ENCODE results near the gene GPR108. TPM values are rescaled to one million over a fixed set of nuclear protein-coding genes. Genes with fewer than 3 reads are reported as not detected.

Gene GPR108
- polyA plus RNA-seq, 1 donor (not counting 4 experiments of a cell fraction or from before 2014, with no cell fraction given) = 57.7 TPM

DNA sequence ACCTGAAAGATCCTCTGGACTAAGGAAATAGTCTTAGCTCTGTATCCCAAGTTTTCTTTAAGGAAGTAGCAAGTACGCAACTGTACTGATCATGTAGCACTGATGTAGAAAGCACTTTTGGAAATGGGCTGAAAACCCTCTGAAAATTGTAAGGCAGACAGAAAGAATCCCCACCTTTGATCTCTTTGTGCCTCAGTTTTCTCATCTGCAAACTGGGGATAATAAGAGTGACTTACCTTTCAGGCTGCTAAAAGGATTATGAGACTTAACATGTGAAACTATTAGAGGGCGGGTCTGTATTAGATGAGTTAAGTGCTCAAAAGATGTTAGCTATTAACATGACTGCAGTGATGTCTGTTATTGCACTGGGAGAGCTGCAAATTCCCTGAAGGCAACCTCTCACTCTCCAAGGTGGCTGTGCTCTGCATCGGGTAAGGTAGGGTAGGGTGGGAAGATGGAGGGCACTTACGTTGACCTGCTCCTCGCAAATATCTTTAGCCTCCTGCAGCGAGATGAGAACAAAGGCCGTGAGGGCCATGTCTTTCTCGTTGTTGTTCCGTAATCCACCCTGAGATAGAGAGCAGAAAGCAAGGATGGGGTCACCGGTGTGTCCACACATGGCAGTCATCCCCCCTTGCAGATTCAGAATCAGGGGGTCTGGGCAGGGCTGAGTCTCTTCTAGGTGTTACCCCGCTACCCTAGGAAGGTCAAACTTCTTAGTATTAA is 47.1 kb downstream of the GPR108 start:
- no peak overlapping the region for H3K27ac ChIP-seq (ENCODE audit: control insufficient read depth, insufficient read depth, low read length)
- DNase-seq (ENCODE audit: low read depth, low spot score) (no peak), FAIRE-seq (no peak)
- dilution Hi-C loops (cut with MboI; ENCODE audit: extremely low pct_ligation_motif_present, low sequenced_read_pairs) = no loop called here
- no peak overlapping the region for H2AFZ ChIP-seq (ENCODE audit: control insufficient read depth, low read length)
- no peak overlapping the region for H3K9ac ChIP-seq (ENCODE audit: control insufficient read depth, extremely low read depth, insufficient read depth, low read length)
- H4K20me1 ChIP-seq (ENCODE audit: control insufficient read depth, extremely low read depth, insufficient read depth, low read length) = no peaks in the 10 kb centered on the region
- no peaks in the 10 kb centered on the region for H3K27me3 ChIP-seq (ENCODE audit: control insufficient read depth, extremely low read depth, insufficient read depth, low read length)
- H3K79me2 ChIP-seq (ENCODE audit: control insufficient read depth, insufficient read depth, low read length) = no peaks in the 10 kb centered on the region
- no peak overlapping the region for H3K4me2 ChIP-seq (ENCODE audit: control insufficient read depth, extremely low read depth, insufficient read depth, low read depth, low read length)
- no peak overlapping the region for H3K4me3 ChIP-seq (ENCODE audit: control insufficient read depth in 2 of 3, extremely low read depth in 1 of 3, insufficient read depth in 2 of 3, low read depth in 1 of 3, low read length in 3 of 3)
- H3K9me1 ChIP-seq (ENCODE audit: control insufficient read depth, extremely low read depth, insufficient read depth, low read length) = no peaks in the 10 kb centered on the region
- no peaks in the 10 kb centered on the region for H3K4me1 ChIP-seq (ENCODE audit: control insufficient read depth, extremely low read depth, insufficient read depth, low read length)
- TF ChIP-seq EZH2 (IDR thresholded peaks at IDR 0.05; ENCODE audit: low read length) = no peak
- TF ChIP-seq, protein P1, sequence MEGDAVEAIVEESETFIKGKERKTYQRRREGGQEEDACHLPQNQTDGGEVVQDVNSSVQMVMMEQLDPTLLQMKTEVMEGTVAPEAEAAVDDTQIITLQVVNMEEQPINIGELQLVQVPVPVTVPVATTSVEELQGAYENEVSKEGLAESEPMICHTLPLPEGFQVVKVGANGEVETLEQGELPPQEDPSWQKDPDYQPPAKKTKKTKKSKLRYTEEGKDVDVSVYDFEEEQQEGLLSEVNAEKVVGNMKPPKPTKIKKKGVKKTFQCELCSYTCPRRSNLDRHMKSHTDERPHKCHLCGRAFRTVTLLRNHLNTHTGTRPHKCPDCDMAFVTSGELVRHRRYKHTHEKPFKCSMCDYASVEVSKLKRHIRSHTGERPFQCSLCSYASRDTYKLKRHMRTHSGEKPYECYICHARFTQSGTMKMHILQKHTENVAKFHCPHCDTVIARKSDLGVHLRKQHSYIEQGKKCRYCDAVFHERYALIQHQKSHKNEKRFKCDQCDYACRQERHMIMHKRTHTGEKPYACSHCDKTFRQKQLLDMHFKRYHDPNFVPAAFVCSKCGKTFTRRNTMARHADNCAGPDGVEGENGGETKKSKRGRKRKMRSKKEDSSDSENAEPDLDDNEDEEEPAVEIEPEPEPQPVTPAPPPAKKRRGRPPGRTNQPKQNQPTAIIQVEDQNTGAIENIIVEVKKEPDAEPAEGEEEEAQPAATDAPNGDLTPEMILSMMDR (optimal IDR thresholded peaks at IDR 0.05 in 1 of 3, IDR thresholded peaks at IDR 0.05 in 1 of 3, conservative IDR thresholded peaks at IDR 0.05 in 1 of 3; ENCODE audit: extremely low read depth in 1 of 3, insufficient read depth in 2 of 3, low read length in 3 of 3) = no peak
- no peaks in the 10 kb centered on the region for H3K9me3 ChIP-seq (ENCODE audit: control insufficient read depth, low read depth, low read length)
- no peaks in the 10 kb centered on the region for H3K36me3 ChIP-seq (ENCODE audit: control insufficient read depth in 2 of 2, extremely low read depth in 1 of 2, insufficient read depth in 2 of 2, low read length in 2 of 2)

DNA sequence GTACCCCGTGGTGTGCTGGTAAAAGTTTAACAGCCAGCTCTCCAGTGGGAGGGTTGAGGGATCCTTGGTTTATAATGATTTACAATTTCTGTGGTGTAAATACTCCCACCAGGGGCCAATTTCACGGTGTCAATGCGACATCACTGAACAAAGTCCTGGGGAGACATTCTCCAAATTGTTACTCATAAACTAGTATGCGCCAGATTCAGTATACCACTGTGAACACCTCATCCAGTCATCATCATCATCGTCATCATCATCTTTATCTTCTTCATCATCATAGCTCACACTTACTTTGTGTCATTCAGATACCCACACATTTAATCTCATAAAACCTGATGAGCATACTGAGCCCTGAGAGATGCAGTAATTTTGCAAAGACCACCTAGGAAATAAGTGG is 50.3 kb downstream of the GPR108 start:
- no peak overlapping the region for H3K9ac ChIP-seq (ENCODE audit: control insufficient read depth, extremely low read depth, insufficient read depth, low read length)
- no peak overlapping the region for H3K27ac ChIP-seq (ENCODE audit: control insufficient read depth, insufficient read depth, low read length)
- FAIRE-seq (no peak), DNase-seq (ENCODE audit: low read depth, low spot score) (no peak)
- no peak overlapping the region for H3K4me2 ChIP-seq (ENCODE audit: control insufficient read depth, extremely low read depth, insufficient read depth, low read depth, low read length)
- H4K20me1 ChIP-seq (ENCODE audit: control insufficient read depth, extremely low read depth, insufficient read depth, low read length) = no peaks in the 10 kb centered on the region
- dilution Hi-C loops (cut with MboI; ENCODE audit: extremely low pct_ligation_motif_present, low sequenced_read_pairs) = no loop called here
- H3K9me3 ChIP-seq (ENCODE audit: control insufficient read depth, low read depth, low read length) = no peaks in the 10 kb centered on the region
- no peaks in the 10 kb centered on the region for H3K36me3 ChIP-seq (ENCODE audit: control insufficient read depth in 2 of 2, extremely low read depth in 1 of 2, insufficient read depth in 2 of 2, low read length in 2 of 2)
- H2AFZ ChIP-seq (ENCODE audit: control insufficient read depth, low read length) = no peak overlapping the region
- no peak overlapping the region for H3K4me3 ChIP-seq (ENCODE audit: control insufficient read depth in 2 of 3, extremely low read depth in 1 of 3, insufficient read depth in 2 of 3, low read depth in 1 of 3, low read length in 3 of 3)
- no peaks in the 10 kb centered on the region for H3K4me1 ChIP-seq (ENCODE audit: control insufficient read depth, extremely low read depth, insufficient read depth, low read length)
- no peak for TF ChIP-seq EZH2 (IDR thresholded peaks at IDR 0.05; ENCODE audit: low read length)
- H3K79me2 ChIP-seq (ENCODE audit: control insufficient read depth, insufficient read depth, low read length) = no peaks in the 10 kb centered on the region
- H3K27me3 ChIP-seq (ENCODE audit: control insufficient read depth, extremely low read depth, insufficient read depth, low read length) = no peaks in the 10 kb centered on the region
- no peaks in the 10 kb centered on the region for H3K9me1 ChIP-seq (ENCODE audit: control insufficient read depth, extremely low read depth, insufficient read depth, low read length)

DNA sequence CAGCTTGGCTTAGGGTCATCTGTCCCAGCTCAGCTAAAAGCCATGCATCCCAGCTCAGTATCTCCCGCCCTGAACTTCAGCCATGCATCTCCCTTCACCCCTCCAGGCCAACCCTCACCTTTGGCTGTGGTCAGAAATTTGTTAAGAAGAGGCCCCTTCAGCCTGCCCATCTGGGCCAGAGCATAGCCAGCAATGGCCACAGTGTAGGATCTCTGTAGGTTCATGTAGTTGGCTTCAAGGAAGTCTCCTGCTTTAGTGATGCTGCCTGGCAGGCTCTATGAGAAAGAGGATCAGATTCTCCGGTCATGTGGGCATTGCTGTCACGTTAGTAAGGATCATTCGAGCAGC is 50.8 kb downstream of the GPR108 start:
- no peaks in the 10 kb centered on the region for H3K4me1 ChIP-seq (ENCODE audit: control insufficient read depth, extremely low read depth, insufficient read depth, low read length)
- DNase-seq (ENCODE audit: low read depth, low spot score) (no peak), FAIRE-seq (no peak)
- H3K27ac ChIP-seq (ENCODE audit: control insufficient read depth, insufficient read depth, low read length) = no peak overlapping the region
- H2AFZ ChIP-seq (ENCODE audit: control insufficient read depth, low read length) = no peak overlapping the region
- dilution Hi-C loops (cut with MboI; ENCODE audit: extremely low pct_ligation_motif_present, low sequenced_read_pairs) = no loop called here
- no peaks in the 10 kb centered on the region for H3K9me3 ChIP-seq (ENCODE audit: control insufficient read depth, low read depth, low read length)
- H3K9me1 ChIP-seq (ENCODE audit: control insufficient read depth, extremely low read depth, insufficient read depth, low read length) = no peaks in the 10 kb centered on the region
- no peaks in the 10 kb centered on the region for H3K27me3 ChIP-seq (ENCODE audit: control insufficient read depth, extremely low read depth, insufficient read depth, low read length)
- H3K36me3 ChIP-seq (ENCODE audit: control insufficient read depth in 2 of 2, extremely low read depth in 1 of 2, insufficient read depth in 2 of 2, low read length in 2 of 2) = no peaks in the 10 kb centered on the region
- H3K9ac ChIP-seq (ENCODE audit: control insufficient read depth, extremely low read depth, insufficient read depth, low read length) = no peak overlapping the region
- no peaks in the 10 kb centered on the region for H4K20me1 ChIP-seq (ENCODE audit: control insufficient read depth, extremely low read depth, insufficient read depth, low read length)
- TF ChIP-seq EZH2 (IDR thresholded peaks at IDR 0.05; ENCODE audit: low read length) = no peak
- TF ChIP-seq, protein P1 (optimal IDR thresholded peaks at IDR 0.05 in 1 of 3, IDR thresholded peaks at IDR 0.05 in 1 of 3, conservative IDR thresholded peaks at IDR 0.05 in 1 of 3; ENCODE audit: extremely low read depth in 1 of 3, insufficient read depth in 2 of 3, low read length in 3 of 3) = no peak
- no peak overlapping the region for H3K4me2 ChIP-seq (ENCODE audit: control insufficient read depth, extremely low read depth, insufficient read depth, low read depth, low read length)
- no peaks in the 10 kb centered on the region for H3K79me2 ChIP-seq (ENCODE audit: control insufficient read depth, insufficient read depth, low read length)
- no peak overlapping the region for H3K4me3 ChIP-seq (ENCODE audit: control insufficient read depth in 2 of 3, extremely low read depth in 1 of 3, insufficient read depth in 2 of 3, low read depth in 1 of 3, low read length in 3 of 3)

All from keratinocyte (primary cell).